22Rv1 (cell line): ENCODE data around the gene FIBCD1.

Experiments used
- CTCF ChIP-seq: fragments of 450-650 bp; IDR thresholded peaks from 2 replicates; pipeline ENCODE4 v1.5.1; 2017; ENCODE audit warnings: mild to moderate bottlenecking
- ZFX ChIP-seq: fragments of 450-650 bp; IDR thresholded peaks from 2 replicates; pipeline ENCODE4 v1.6.1; 2017; ENCODE audit warnings: antibody characterized with exemption, borderline replicate concordance

DNA sequence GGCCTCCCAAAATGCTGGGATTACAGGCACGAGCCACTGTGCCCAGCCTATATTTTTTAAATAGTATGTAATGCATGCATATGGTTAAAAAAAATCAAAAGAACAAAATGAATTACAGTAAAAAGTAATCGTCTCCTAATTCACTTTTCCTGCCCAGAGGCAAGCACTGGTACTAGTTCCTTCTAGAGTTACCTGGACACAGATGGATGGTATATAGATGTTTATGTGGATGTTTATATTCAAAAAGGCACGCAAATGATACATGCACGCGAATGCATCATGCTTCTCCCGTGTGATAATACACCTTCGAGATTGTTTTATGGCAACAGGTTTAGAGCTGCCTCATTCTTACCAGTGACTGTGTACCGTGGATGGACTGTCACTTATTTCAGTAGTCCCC is 82.6 kb downstream of the FIBCD1 start:
- TF ChIP-seq CTCF (no peak), ZFX (no peak)
